ENCODE results near the gene CCSAP.

CCSAP gene

DNA sequence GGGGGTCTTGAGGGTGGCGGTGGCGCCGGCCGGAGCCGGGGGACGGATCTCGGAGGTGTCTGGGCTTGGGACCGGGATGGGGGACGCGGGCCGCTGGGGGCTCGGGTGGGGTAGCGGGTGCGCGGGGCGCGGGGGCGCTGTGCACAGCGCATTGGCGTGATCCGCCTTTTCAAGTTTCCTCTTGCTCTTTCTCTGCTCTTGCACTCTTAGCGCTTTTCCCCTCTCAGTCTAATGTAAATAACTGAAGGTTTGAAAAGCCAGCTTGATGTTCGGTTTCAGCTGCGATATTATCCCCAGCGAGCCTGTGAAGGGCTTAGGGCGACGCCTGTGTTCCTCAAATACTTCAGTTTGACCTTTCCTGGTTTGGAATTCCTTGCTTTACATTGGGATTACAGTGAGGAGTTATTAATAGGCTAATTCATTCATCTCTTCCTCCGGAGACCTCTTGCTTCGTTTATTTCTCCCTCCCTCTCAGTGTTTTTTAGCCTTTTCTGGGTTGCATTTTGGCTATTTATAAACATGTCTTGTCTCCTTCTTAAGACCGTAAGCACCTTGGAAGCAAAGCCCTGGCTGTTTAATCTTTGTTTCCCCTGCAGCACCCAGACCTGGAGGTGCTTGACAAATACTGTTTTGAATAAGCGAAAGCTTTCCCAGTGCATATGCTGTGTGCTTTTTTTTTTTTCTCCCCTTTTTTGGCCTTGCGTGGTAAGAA lies 71.2 kb downstream of the CCSAP start:
- DNase-seq (ENCODE audit: low read depth in 1 of 2, low spot score in 1 of 2), result peak in 1 of 2 experiments; percentile 25
- Histone ChIP-seq H3K27me3 (ENCODE audit: insufficient read depth, poor library complexity, severe bottlenecking) (no peaks in the 10 kb centered on the region), H3K27ac (replicated peaks) (peak overlapping the region; percentile 53), H3K4me3 (replicated peaks; ENCODE audit: insufficient read depth, low read length) (peak overlapping the region; percentile 70)
- TF ChIP-seq, protein P1, sequence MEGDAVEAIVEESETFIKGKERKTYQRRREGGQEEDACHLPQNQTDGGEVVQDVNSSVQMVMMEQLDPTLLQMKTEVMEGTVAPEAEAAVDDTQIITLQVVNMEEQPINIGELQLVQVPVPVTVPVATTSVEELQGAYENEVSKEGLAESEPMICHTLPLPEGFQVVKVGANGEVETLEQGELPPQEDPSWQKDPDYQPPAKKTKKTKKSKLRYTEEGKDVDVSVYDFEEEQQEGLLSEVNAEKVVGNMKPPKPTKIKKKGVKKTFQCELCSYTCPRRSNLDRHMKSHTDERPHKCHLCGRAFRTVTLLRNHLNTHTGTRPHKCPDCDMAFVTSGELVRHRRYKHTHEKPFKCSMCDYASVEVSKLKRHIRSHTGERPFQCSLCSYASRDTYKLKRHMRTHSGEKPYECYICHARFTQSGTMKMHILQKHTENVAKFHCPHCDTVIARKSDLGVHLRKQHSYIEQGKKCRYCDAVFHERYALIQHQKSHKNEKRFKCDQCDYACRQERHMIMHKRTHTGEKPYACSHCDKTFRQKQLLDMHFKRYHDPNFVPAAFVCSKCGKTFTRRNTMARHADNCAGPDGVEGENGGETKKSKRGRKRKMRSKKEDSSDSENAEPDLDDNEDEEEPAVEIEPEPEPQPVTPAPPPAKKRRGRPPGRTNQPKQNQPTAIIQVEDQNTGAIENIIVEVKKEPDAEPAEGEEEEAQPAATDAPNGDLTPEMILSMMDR (IDR thresholded peaks at IDR 0.05; ENCODE audit: insufficient read depth, low read length), result no peak
- TF ChIP-seq GABPA (IDR thresholded peaks at IDR 0.05; ENCODE audit: low read depth) (no peak), SPI1 (IDR thresholded peaks at IDR 0.05; ENCODE audit: borderline replicate concordance, low read depth) (no peak), POLR2AphosphoS5 (IDR thresholded peaks at IDR 0.05; ENCODE audit: low read depth) (no peak)
- TF ChIP-seq, protein P2, sequence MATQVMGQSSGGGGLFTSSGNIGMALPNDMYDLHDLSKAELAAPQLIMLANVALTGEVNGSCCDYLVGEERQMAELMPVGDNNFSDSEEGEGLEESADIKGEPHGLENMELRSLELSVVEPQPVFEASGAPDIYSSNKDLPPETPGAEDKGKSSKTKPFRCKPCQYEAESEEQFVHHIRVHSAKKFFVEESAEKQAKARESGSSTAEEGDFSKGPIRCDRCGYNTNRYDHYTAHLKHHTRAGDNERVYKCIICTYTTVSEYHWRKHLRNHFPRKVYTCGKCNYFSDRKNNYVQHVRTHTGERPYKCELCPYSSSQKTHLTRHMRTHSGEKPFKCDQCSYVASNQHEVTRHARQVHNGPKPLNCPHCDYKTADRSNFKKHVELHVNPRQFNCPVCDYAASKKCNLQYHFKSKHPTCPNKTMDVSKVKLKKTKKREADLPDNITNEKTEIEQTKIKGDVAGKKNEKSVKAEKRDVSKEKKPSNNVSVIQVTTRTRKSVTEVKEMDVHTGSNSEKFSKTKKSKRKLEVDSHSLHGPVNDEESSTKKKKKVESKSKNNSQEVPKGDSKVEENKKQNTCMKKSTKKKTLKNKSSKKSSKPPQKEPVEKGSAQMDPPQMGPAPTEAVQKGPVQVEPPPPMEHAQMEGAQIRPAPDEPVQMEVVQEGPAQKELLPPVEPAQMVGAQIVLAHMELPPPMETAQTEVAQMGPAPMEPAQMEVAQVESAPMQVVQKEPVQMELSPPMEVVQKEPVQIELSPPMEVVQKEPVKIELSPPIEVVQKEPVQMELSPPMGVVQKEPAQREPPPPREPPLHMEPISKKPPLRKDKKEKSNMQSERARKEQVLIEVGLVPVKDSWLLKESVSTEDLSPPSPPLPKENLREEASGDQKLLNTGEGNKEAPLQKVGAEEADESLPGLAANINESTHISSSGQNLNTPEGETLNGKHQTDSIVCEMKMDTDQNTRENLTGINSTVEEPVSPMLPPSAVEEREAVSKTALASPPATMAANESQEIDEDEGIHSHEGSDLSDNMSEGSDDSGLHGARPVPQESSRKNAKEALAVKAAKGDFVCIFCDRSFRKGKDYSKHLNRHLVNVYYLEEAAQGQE (IDR thresholded peaks at IDR 0.05; ENCODE audit: insufficient replicate concordance, low read depth), result no peak

Measured in HL-60 (cell line).